GM21723 (cell line): ENCODE results near the gene TGFB3.
"Not testable (repeated sequence)": the region's sequence is repeated elsewhere in the genome, so short reads cannot be mapped to it uniquely, and the experiment has no call there.

ENCODE experiments used
- ATAC-seq: cut with Tn5 transposase; IDR thresholded peaks from one replicate; pipeline ENCODE4 v1.9.1; 2021; ENCODE audit warnings: mild to moderate bottlenecking, moderate library complexity; ENCODE audit not compliant: unreplicated experiment

Gene TGFB3

GRCh38 chr14:75961662-75962061 is 20.1 kb downstream of the TGFB3 start:
- ATAC-seq: no peak

GRCh38 chr14:75960231-75960630 is 21.6 kb downstream of the TGFB3 start:
- ATAC-seq: peak; percentile 82

- no peak for ATAC-seq
Observed at GRCh38 chr14:75959031-75959430, 22.8 kb downstream of the TGFB3 start.

GRCh38 chr14:75952489-75952888 is 29.3 kb downstream of the TGFB3 start:
- no peak for ATAC-seq

- no peak for ATAC-seq
Observed at GRCh38 chr14:75946785-75947184, 35.0 kb downstream of the TGFB3 start.

- no peak for ATAC-seq
Observed at GRCh38 chr14:75944607-75945241, 37.1 kb downstream of the TGFB3 start.

- ATAC-seq: no peak
Observed at GRCh38 chr14:75941030-75941429, 40.8 kb downstream of the TGFB3 start.

- no peak for ATAC-seq
Observed at GRCh38 chr14:75939200-75939599, 42.6 kb downstream of the TGFB3 start.

GRCh38 chr14:75934998-75935628 is 46.7 kb downstream of the TGFB3 start:
- no peak for ATAC-seq

- ATAC-seq: no peak
Observed at GRCh38 chr14:75933712-75934296, 48.0 kb downstream of the TGFB3 start.

- ATAC-seq: no peak
Observed at GRCh38 chr14:75928690-75929181, 53.1 kb downstream of the TGFB3 start.

GRCh38 chr14:75927564-75928087 is 54.2 kb downstream of the TGFB3 start:
- no peak for ATAC-seq

- ATAC-seq: no peak
Observed at GRCh38 chr14:75926431-75927115, 55.2 kb downstream of the TGFB3 start.

GRCh38 chr14:75925141-75925840 is 56.5 kb downstream of the TGFB3 start:
- not testable (repeated sequence) for ATAC-seq

GRCh38 chr14:75920421-75920820 is 61.4 kb downstream of the TGFB3 start:
- not testable (repeated sequence) for ATAC-seq

GRCh38 chr14:75917946-75918335 is 63.9 kb downstream of the TGFB3 start:
- no peak for ATAC-seq

GRCh38 chr14:75917322-75917945 is 64.4 kb downstream of the TGFB3 start:
- no peak for ATAC-seq

GRCh38 chr14:75915045-75915444 is 66.8 kb downstream of the TGFB3 start:
- ATAC-seq: no peak

GRCh38 chr14:75913183-75913582 is 68.6 kb downstream of the TGFB3 start:
- no peak for ATAC-seq

GRCh38 chr14:75911883-75912282 is 69.9 kb downstream of the TGFB3 start:
- ATAC-seq: no peak
